ENCODE measurements around the gene EPN2. TPM values are rescaled to one million over a fixed set of nuclear protein-coding genes. Genes with fewer than 3 reads are reported as not detected.
A peak's percentile ranks its signal among the peaks of the same experiment; 100 is the strongest.

The EPN2 gene
- polyA plus RNA-seq, 1 of the 3 experiments (the other 2 are of a cell fraction): 38.9 TPM

DNA sequence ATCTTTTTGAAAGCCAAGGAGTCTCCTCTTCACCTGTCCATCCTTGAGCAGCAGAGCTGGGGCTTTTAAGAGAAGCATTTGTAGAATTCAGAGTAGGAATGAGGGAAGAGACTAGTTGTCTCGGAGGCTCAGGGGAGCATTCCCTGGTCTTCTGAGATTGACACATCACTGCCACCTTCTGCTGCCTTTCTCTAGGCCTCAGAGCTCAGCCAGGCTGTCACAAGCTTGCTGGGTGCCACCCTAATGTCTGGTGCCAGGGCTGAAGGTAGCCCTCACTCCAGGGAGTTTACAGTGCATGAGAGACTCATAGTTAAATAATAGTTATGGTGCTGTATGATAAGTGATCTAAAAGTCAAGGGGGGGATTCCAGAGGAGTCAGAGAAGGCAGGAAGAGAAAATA is 85.7 kb downstream of the EPN2 start (continued):
- TF ChIP-seq, protein P1, sequence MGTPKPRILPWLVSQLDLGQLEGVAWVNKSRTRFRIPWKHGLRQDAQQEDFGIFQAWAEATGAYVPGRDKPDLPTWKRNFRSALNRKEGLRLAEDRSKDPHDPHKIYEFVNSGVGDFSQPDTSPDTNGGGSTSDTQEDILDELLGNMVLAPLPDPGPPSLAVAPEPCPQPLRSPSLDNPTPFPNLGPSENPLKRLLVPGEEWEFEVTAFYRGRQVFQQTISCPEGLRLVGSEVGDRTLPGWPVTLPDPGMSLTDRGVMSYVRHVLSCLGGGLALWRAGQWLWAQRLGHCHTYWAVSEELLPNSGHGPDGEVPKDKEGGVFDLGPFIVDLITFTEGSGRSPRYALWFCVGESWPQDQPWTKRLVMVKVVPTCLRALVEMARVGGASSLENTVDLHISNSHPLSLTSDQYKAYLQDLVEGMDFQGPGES (IDR thresholded peaks at IDR 0.05; ENCODE audit: low read depth, low read length): no peak

DNA sequence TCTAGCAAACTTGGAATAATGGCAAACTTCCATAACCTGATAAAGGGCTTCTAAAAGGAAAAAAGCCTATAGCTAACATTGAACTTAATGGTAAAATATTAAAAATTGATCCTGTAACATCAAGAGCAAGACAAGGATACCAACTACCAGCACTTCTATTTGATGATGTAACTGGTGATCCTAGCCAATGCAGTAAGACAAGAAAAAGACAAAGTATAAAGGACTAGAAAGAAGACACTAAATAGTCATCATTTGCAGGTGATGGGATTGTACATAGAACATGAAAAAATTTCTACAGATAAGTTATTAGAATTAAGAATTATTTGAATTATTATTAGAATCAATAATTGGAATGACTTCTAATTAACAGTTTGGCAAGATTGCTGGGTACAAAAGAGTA is 88.4 kb downstream of the EPN2 start:
- no peak for DNase-seq
- no peak overlapping the region for H3K4me3 ChIP-seq (ENCODE audit: low read depth in 2 of 2, low read length in 1 of 2)
- peaks cover 19 to 27% of the 10 kb centered on the region in 2 experiments for H3K36me3 ChIP-seq (replicated peaks in 1 of 2; ENCODE audit: control insufficient read depth in 1 of 2, insufficient read depth in 2 of 2, low read length in 1 of 2)
- no peaks in the 10 kb centered on the region for H3K9me2 ChIP-seq
- H3K9ac ChIP-seq: no peak overlapping the region
- CTCF ChIA-PET: no interaction called here
- H3F3A ChIP-seq (replicated peaks; ENCODE audit: insufficient read depth): peaks cover 5% of the 10 kb centered on the region
- H3K27me3 ChIP-seq (ENCODE audit: insufficient read depth): no peaks in the 10 kb centered on the region
- no peak overlapping the region for H3K4me2 ChIP-seq
- H3K27ac ChIP-seq (ENCODE audit: low read depth in 2 of 2, low read length in 1 of 2): no peak overlapping the region
- H4K20me1 ChIP-seq (ENCODE audit: insufficient read depth): no peaks in the 10 kb centered on the region
- H3K9me3 ChIP-seq: peaks cover 7% of the 10 kb centered on the region; the same call in 1 of the 2 replicates
- peaks cover 0 to 4% of the 10 kb centered on the region in 2 experiments; a peak in 1 of 4 replicates for H3K4me1 ChIP-seq (ENCODE audit: control insufficient read depth in 1 of 2, insufficient read depth in 2 of 2, low read depth in 1 of 2, low read length in 1 of 2)
- no peak for TF ChIP-seq SMC3 (IDR thresholded peaks at IDR 0.05; ENCODE audit: low read depth, low read length)
- no peak overlapping the region for H2AFZ ChIP-seq (ENCODE audit: low read depth)
- no peaks in the 10 kb centered on the region for H3K79me2 ChIP-seq (ENCODE audit: insufficient read depth)
- POLR2A ChIA-PET: no interaction called here

DNA sequence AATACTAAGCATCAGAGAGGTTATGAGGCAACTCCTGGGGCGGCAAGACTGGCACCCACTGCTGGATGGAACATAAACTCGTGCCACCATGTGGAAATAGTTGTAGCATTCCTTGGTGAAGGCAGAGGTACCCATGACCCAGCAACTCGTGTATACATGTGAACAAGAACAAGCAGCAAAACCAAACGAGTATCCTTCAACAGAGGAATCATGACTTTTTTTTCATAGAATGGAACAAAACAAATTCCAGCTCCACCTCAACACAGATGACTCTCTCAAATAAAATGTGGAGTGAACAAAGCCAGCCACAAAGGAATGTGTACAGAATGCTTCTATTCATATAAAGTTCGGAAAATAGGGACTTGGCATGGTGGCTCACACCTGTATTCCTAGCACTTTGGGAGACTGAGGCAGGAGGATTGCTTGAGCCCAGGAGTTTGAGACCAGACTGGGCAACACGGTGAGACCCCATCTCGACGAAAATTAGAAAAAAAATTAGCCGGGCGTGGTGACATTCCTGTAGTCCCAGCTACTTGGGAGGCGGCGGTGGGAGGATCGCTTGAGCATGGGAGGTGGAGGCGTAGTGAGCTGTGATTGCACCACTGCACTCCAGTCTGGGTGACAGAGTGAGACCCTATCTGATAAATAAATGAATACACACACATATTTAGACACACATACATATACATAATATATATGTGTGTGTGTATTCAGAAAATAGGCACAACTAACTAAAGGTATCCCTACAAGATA is 90.0 kb downstream of the EPN2 start:
- H3K9ac ChIP-seq: peak overlapping the region; percentile 13; the same call in 1 of the 2 replicates
- POLR2A ChIA-PET: no interaction called here
- peak overlapping the region in 1 of 2 experiments; percentile 38; a peak in 2 of 4 replicates for H3K27ac ChIP-seq (ENCODE audit: low read depth in 2 of 2, low read length in 1 of 2)

DNA sequence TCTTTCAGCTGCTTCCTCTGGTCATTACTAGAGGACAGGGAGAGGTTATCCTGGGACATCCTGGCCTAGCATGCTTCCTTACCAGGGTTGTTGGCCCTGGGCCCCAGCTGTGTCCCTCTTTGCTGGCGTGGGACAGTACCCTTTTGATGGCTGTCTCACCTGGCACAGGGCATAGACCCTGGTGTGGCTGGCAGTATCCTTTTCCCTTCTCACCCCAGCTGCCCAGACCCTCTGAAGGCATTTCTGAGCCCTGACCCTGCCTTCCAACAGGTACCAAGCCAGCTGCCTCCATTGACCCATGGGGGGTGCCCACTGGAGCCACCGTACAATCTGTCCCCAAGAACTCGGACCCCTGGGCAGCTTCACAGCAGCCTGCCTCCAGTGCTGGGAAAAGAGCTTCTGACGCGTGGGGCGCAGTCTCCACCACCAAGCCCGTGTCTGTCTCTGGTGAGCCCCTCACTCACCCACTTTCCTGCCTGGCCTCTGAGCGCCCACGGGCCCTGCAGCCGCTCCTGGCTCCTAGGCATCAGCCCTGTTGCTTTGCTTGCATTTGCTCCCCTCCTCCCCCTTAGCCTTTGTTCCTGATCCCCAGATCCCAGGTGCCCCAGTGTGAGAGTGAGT is 91.4 kb downstream of the EPN2 start:
- ChIA-PET POLR2A (no interaction called here), CTCF (interaction anchor here (0.6 to 1.4 kb wide), 2 partner anchors 416 to 1482 kb away, joined by 3 read pairs; no protein-coding TSS in a partner anchor)
- Histone ChIP-seq H3K27me3 (ENCODE audit: insufficient read depth) (no peaks in the 10 kb centered on the region), H3K79me2 (ENCODE audit: insufficient read depth) (no peaks in the 10 kb centered on the region), H3K9me2 (no peaks in the 10 kb centered on the region), H3K4me2 (no peak overlapping the region), H3K36me3 (replicated peaks in 1 of 2; ENCODE audit: control insufficient read depth in 1 of 2, insufficient read depth in 2 of 2, low read length in 1 of 2) (peaks cover 14 to 24% of the 10 kb centered on the region in 2 experiments), H3K4me3 (ENCODE audit: low read depth in 2 of 2, low read length in 1 of 2) (no peak overlapping the region), H3K9me3 (peaks cover 7% of the 10 kb centered on the region; the same call in 1 of the 2 replicates), H2AFZ (ENCODE audit: low read depth) (no peak overlapping the region), H4K20me1 (ENCODE audit: insufficient read depth) (no peaks in the 10 kb centered on the region), H3K27ac (ENCODE audit: low read depth in 2 of 2, low read length in 1 of 2) (no peak overlapping the region), H3F3A (replicated peaks; ENCODE audit: insufficient read depth) (peaks cover 14% of the 10 kb centered on the region), H3K9ac (no peak overlapping the region), H3K4me1 (ENCODE audit: control insufficient read depth in 1 of 2, insufficient read depth in 2 of 2, low read depth in 1 of 2, low read length in 1 of 2) (peaks cover 5 to 9% of the 10 kb centered on the region in 2 experiments; a peak in 2 of 4 replicates)
- WGBS (ENCODE audit: low lambda C conversion rate): 93% methylated on average over 4 of the region's 10 CpGs
- no peak for DNase-seq
- TF ChIP-seq MXI1 (IDR thresholded peaks at IDR 0.05; ENCODE audit: low read depth, low read length): no peak
- no peak for TF ChIP-seq ELF1 (IDR thresholded peaks at IDR 0.05)
- TF ChIP-seq YY1 (IDR thresholded peaks at IDR 0.05; ENCODE audit: low read depth): no peak
- TF ChIP-seq POLR2AphosphoS5 (IDR thresholded peaks at IDR 0.05; ENCODE audit: low read depth, low read length): no peak
- TF ChIP-seq TAF1 (IDR thresholded peaks at IDR 0.05; ENCODE audit: borderline replicate concordance, low read depth, low read length): no peak
- TF ChIP-seq SMC3 (IDR thresholded peaks at IDR 0.05; ENCODE audit: low read depth, low read length): no peak
- TF ChIP-seq, protein P2, sequence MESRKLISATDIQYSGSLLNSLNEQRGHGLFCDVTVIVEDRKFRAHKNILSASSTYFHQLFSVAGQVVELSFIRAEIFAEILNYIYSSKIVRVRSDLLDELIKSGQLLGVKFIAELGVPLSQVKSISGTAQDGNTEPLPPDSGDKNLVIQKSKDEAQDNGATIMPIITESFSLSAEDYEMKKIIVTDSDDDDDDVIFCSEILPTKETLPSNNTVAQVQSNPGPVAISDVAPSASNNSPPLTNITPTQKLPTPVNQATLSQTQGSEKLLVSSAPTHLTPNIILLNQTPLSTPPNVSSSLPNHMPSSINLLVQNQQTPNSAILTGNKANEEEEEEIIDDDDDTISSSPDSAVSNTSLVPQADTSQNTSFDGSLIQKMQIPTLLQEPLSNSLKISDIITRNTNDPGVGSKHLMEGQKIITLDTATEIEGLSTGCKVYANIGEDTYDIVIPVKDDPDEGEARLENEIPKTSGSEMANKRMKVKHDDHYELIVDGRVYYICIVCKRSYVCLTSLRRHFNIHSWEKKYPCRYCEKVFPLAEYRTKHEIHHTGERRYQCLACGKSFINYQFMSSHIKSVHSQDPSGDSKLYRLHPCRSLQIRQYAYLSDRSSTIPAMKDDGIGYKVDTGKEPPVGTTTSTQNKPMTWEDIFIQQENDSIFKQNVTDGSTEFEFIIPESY (IDR thresholded peaks at IDR 0.05; ENCODE audit: borderline replicate concordance, low read depth): no peak
- TF ChIP-seq GATA2 (CRISPR knock-in tag; IDR thresholded peaks at IDR 0.05): no peak
- no peak for TF ChIP-seq CHD2 (IDR thresholded peaks at IDR 0.05; ENCODE audit: low read length, partially characterized antibody)

More for the DNA sequence above, 90.0 kb downstream of the EPN2 start:
- Histone ChIP-seq H3K9me3 (peaks cover 7% of the 10 kb centered on the region; the same call in 1 of the 2 replicates), H3F3A (replicated peaks; ENCODE audit: insufficient read depth) (peaks cover 14% of the 10 kb centered on the region), H3K27me3 (ENCODE audit: insufficient read depth) (no peaks in the 10 kb centered on the region), H3K9me2 (no peaks in the 10 kb centered on the region), H4K20me1 (ENCODE audit: insufficient read depth) (no peaks in the 10 kb centered on the region), H3K4me1 (ENCODE audit: control insufficient read depth in 1 of 2, insufficient read depth in 2 of 2, low read depth in 1 of 2, low read length in 1 of 2) (peaks cover 4 to 9% of the 10 kb centered on the region in 2 experiments; a peak in 2 of 4 replicates), H3K4me3 (ENCODE audit: low read depth in 2 of 2, low read length in 1 of 2) (no peak overlapping the region), H3K4me2 (peak overlapping the region; percentile 13; the same call in 1 of the 2 replicates), H3K79me2 (ENCODE audit: insufficient read depth) (no peaks in the 10 kb centered on the region), H3K36me3 (replicated peaks in 1 of 2; ENCODE audit: control insufficient read depth in 1 of 2, insufficient read depth in 2 of 2, low read length in 1 of 2) (peaks cover 15 to 27% of the 10 kb centered on the region in 2 experiments), H2AFZ (ENCODE audit: low read depth) (no peak overlapping the region)
- no peak for DNase-seq
- CTCF ChIA-PET: interaction anchor here (1.4 kb wide), 1 partner anchor 418 kb away, joined by 3 read pairs; no protein-coding TSS in a partner anchor
- TF ChIP-seq TEAD4 (IDR thresholded peaks at IDR 0.05; ENCODE audit: borderline replicate concordance, insufficient read depth) (0 out of 2 replicates have a peak, but pooled peaks have one; percentile 21), RXRA (IDR thresholded peaks at IDR 0.05; ENCODE audit: borderline replicate concordance, low read depth) (no peak), TCF12 (IDR thresholded peaks at IDR 0.05) (peak; percentile 31; the same call in 1 of the 2 replicates), FOXJ3 (CRISPR knock-in tag; IDR thresholded peaks at IDR 0.05) (no peak), FOSL2 (IDR thresholded peaks at IDR 0.05; ENCODE audit: borderline replicate concordance, low read depth) (peak; percentile 42; the same call in 1 of the 2 replicates)
- WGBS (ENCODE audit: low lambda C conversion rate): 68% methylated on average over 14 of the region's 14 CpGs

Data from SK-N-SH (cell line).